A549 (cell line): ENCODE data around the gene TRIM37. TPM values are rescaled to one million over a fixed set of nuclear protein-coding genes. Genes with fewer than 3 reads are reported as not detected.

Experiments used
- ATAC-seq, 2 experiments: fragments of 200-7000 bp in 1 of 2; fragments of >200 bp in 1 of 2; cut with Nextera tagmentation in 1 of 2; cut with Tn5 transposase in 1 of 2; 3 replicates each; pipeline versions ENCODE4 v1.8.0 to v1.9.1; 2018 to 2020; ENCODE audit warnings: mild to moderate bottlenecking in 1 of 2, moderate library complexity in 1 of 2
- CTCF ChIA-PET: fragments of 300-600 bp; sonication (Branson Sonifier 250); formaldehyde crosslinking; extraction: SDS; loops from one replicate; lab custom pipeline; 2021; ENCODE audit warnings: antibody characterized with exemption, inconsistent platforms; lab: Yijun Ruan, JAX
- POLR2A ChIA-PET: fragments of 350-600 bp; formaldehyde crosslinking; extraction: SDS; loops from one replicate; lab custom pipeline; 2021; ENCODE audit warnings: antibody characterized with exemption, inconsistent platforms; lab: Yijun Ruan, JAX
- DNase-seq, 2 experiments: peaks; one replicate each; pipeline versions ENCODE4 v3.0.0 to v3.0.0-alpha.2; 2011 to 2016; ENCODE audit warnings: low read depth in 1 of 2, low spot score in 1 of 2
- FAIRE-seq: peaks from 2 replicates; lab custom pipeline; 2011; peaks lifted over from hg19 to GRCh38; lab: Jason Lieb, UNC
- H3K27ac ChIP-seq, 2 experiments: fragments of >200 bp; sonication (Bioruptor Twin); formaldehyde crosslinking; 3 replicates each; pipeline ENCODE4 v1.5.1; 2016 to 2017
- H3K4me1 ChIP-seq: fragments of >200 bp; sonication (Bioruptor Twin); formaldehyde crosslinking; 3 replicates; pipeline ENCODE4 v1.6.1; 2016
- H3K4me2 ChIP-seq: fragments of >200 bp; sonication (Bioruptor Twin); formaldehyde crosslinking; 3 replicates; pipeline ENCODE4 v1.6.1; 2016
- H3K4me3 ChIP-seq: fragments of >200 bp; sonication (Bioruptor Twin); formaldehyde crosslinking; 3 replicates; pipeline ENCODE4 v1.5.1; 2016
- H3K9me3 ChIP-seq: fragments of >200 bp; sonication (Bioruptor Twin); formaldehyde crosslinking; 3 replicates; pipeline ENCODE4 v1.6.1; 2016
- CHD4 ChIP-seq: fragments of 200-600 bp; sonication (generic); IDR thresholded peaks from 2 replicates; pipeline ENCODE4 v1.6.1; 2016; ENCODE audit warnings: antibody characterized with exemption, mild to moderate bottlenecking, borderline replicate concordance
- EHF ChIP-seq: fragments of 250-450 bp; sonication (Bioruptor Pico); IDR thresholded peaks from 2 replicates; pipeline ENCODE4 v1.5.0; 2020; ENCODE audit warnings: mild to moderate bottlenecking
- GATA3 ChIP-seq: IDR thresholded peaks from 2 replicates; pipeline ENCODE4 v1.6.1; 2012; ENCODE audit warnings: borderline replicate concordance
- HES2 ChIP-seq: fragments of >200 bp; sonication (Bioruptor Twin); formaldehyde crosslinking; IDR thresholded peaks from 2 replicates; pipeline ENCODE4 v1.6.1; 2016
- HOXB13 ChIP-seq: fragments of 250-450 bp; sonication (Bioruptor Pico); IDR thresholded peaks from 2 replicates; pipeline ENCODE4 v1.5.0; 2020; ENCODE audit warnings: low read depth, mild to moderate bottlenecking, moderate library complexity
- KDM5A ChIP-seq: fragments of 200-600 bp; sonication (generic); IDR thresholded peaks from 2 replicates; pipeline ENCODE4 v1.6.1; 2016; ENCODE audit warnings: antibody characterized with exemption, mild to moderate bottlenecking
- MYC ChIP-seq: IDR thresholded peaks from 2 replicates; pipeline ENCODE4 v1.6.1; 2012; ENCODE audit warnings: mild to moderate bottlenecking, inconsistent platforms, low read length, improper control_type of control experiment, borderline replicate concordance
- POLR2AphosphoS2 ChIP-seq: conservative IDR thresholded peaks from 2 replicates; pipeline ENCODE4 v1.6.1; 2012; ENCODE audit warnings: low read length, improper control_type of control experiment, inconsistent platforms
- RAD21 ChIP-seq, 2 experiments: fragments of >200 bp in 1 of 2; sonication (Bioruptor Twin) in 1 of 2; formaldehyde crosslinking in 1 of 2; IDR thresholded peaks in 1 of 2; conservative IDR thresholded peaks in 1 of 2; 2 replicates in 1 of 2; 3 replicates in 1 of 2; pipeline ENCODE4 v1.6.1; 2012 to 2018; ENCODE audit warnings: inconsistent platforms in 1 of 2
- RCOR1 ChIP-seq: fragments of 150-350 bp; IDR thresholded peaks from 2 replicates; pipeline ENCODE4 v1.6.1; 2014; ENCODE audit warnings: antibody characterized with exemption, low read length, low read depth
- RNF2 ChIP-seq: fragments of 200-600 bp; sonication (generic); IDR thresholded peaks from 2 replicates; pipeline ENCODE4 v1.6.1; 2016; ENCODE audit warnings: low read depth, mild to moderate bottlenecking, antibody characterized with exemption, moderate library complexity, borderline replicate concordance
- SREBF2 ChIP-seq: fragments of 450-650 bp; IDR thresholded peaks from 2 replicates; pipeline ENCODE4 v1.6.1; 2014; ENCODE audit warnings: mild to moderate bottlenecking, moderate library complexity
- TFCP2L1 ChIP-seq: fragments of 250-450 bp; sonication (Bioruptor Pico); IDR thresholded peaks from 2 replicates; pipeline ENCODE4 v1.5.0; 2021; ENCODE audit warnings: mild to moderate bottlenecking
- WGBS: methylation state at CpG from one replicate; pipeline ENCODE4 v1.1.6; 2017; ENCODE audit errors: missing lambda C conversion rate; 5-methylcytosine and 5-hydroxymethylcytosine counted together
- polyA plus RNA-seq, 4 experiments: library from polyadenylated mRNA; depleted of rRNA in 3 of 4; stranded (reverse); fragments of >200 nt; fragmentation: RNase III in 1 of 4; extraction: RNeasy Plus Mini Kit Qiagen cat#74134 plus additional on column Dnase treatment in 1 of 4; gene quantifications; 2 replicates in 3 of 4; 3 replicates in 1 of 4; pipeline ENCODE4 v1.2.3, GENCODE V29; 2011 to 2017
- TF ChIP-seq, protein P1 (sequence below): fragments of 150-350 bp; IDR thresholded peaks from 2 replicates; pipeline ENCODE4 v1.6.1; 2014; ENCODE audit warnings: low read depth, mild to moderate bottlenecking, low read length
- TF ChIP-seq, protein P2 (sequence below): fragments of >200 bp; sonication (Bioruptor Twin); formaldehyde crosslinking; IDR thresholded peaks from 3 replicates; pipeline ENCODE4 v1.6.1; 2016
- TF ChIP-seq, protein P3 (sequence below): IDR thresholded peaks from 2 replicates; pipeline ENCODE4 v1.6.1; 2012; ENCODE audit warnings: low read depth, borderline replicate concordance

Gene TRIM37
- polyA plus RNA-seq, 2 of the 4 experiments (the other 2 are of a cell fraction) = 29.4 to 56.3 TPM

- Histone ChIP-seq H3K9me3 (no peaks in the 10 kb centered on the region), H3K4me1 (peaks cover 54% of the 10 kb centered on the region), H3K4me2 (peak overlapping the region; percentile 90), H3K4me3 (no peak overlapping the region; the same call in 2 of the 3 replicates), H3K27ac (peak overlapping the region in 1 of 2 experiments; percentile 15; a peak in 1 of 6 replicates)
- FAIRE-seq (no peak), ATAC-seq (no peak), DNase-seq (no peak)
- ChIA-PET CTCF (interaction anchor here (0.8 to 1.1 kb wide), 3 partner anchors 9 to 45 kb away, joined by 3 read pairs; partner anchors contain the start of gene TRIM37), POLR2A (no interaction called here)
- TF ChIP-seq POLR2AphosphoS2 = no peak
- WGBS = 91% methylated on average over 1 of the region's 1 CpG
Measured at GRCh38 chr17:59151591-59151990, 44.9 kb upstream of the TRIM37 start.

DNA sequence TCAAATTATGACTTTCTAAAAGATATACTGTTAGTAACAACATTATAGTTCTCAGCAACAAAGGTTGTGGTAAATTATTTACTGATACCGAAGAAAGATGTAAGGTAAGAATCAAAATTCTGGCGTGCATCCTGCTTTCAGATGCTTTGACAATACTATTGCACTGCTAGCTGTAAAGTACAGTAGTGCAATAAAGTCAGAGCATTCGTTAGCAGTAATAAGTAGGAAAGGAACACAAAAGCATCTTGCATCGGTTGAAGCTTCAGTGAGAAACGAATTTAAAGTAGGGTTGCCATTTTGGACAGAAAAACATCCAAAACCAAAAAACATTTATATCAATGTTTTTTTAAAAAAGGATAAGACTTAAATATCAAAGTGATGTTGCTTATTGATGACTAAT lies 44.3 kb upstream of the TRIM37 start:
- H3K4me3 ChIP-seq = no peak overlapping the region
- WGBS = 84% methylated on average over 5 of the region's 5 CpGs
- no peaks in the 10 kb centered on the region for H3K9me3 ChIP-seq
- ATAC-seq (no peak), DNase-seq (no peak), FAIRE-seq (no peak)
- peaks cover 51% of the 10 kb centered on the region for H3K4me1 ChIP-seq
- ChIA-PET POLR2A (no interaction called here), CTCF (no interaction called here)
- no peak overlapping the region for H3K27ac ChIP-seq
- TF ChIP-seq, protein P1, sequence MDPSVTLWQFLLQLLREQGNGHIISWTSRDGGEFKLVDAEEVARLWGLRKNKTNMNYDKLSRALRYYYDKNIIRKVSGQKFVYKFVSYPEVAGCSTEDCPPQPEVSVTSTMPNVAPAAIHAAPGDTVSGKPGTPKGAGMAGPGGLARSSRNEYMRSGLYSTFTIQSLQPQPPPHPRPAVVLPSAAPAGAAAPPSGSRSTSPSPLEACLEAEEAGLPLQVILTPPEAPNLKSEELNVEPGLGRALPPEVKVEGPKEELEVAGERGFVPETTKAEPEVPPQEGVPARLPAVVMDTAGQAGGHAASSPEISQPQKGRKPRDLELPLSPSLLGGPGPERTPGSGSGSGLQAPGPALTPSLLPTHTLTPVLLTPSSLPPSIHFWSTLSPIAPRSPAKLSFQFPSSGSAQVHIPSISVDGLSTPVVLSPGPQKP = no peak
- no peak for TF ChIP-seq HOXB13
- peak overlapping the region; percentile 90 for H3K4me2 ChIP-seq

- DNase-seq = peak in 1 of 2 experiments; percentile 10
- H3K4me1 ChIP-seq = peaks cover 51% of the 10 kb centered on the region
- WGBS = 88% methylated on average over 5 of the region's 5 CpGs
- 0 out of 3 replicates have a peak overlapping the region, but pooled peaks have one; percentile 90 for H3K4me2 ChIP-seq
- no peak for ATAC-seq
- POLR2A ChIA-PET = interaction anchor here (0.6 kb wide), 1 partner anchor 703 kb away, joined by 3 read pairs; no protein-coding TSS in a partner anchor
- FAIRE-seq = no peak
- no peak overlapping the region for H3K4me3 ChIP-seq
- TF ChIP-seq SREBF2 = no peak
- no peak for TF ChIP-seq MYC
- no peak for TF ChIP-seq EHF (CRISPR knock-in tag)
- TF ChIP-seq CHD4 = no peak
- TF ChIP-seq, protein P2, sequence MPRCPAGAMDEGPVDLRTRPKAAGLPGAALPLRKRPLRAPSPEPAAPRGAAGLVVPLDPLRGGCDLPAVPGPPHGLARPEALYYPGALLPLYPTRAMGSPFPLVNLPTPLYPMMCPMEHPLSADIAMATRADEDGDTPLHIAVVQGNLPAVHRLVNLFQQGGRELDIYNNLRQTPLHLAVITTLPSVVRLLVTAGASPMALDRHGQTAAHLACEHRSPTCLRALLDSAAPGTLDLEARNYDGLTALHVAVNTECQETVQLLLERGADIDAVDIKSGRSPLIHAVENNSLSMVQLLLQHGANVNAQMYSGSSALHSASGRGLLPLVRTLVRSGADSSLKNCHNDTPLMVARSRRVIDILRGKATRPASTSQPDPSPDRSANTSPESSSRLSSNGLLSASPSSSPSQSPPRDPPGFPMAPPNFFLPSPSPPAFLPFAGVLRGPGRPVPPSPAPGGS = no peak
- no peak for TF ChIP-seq RCOR1
- TF ChIP-seq, protein P3, sequence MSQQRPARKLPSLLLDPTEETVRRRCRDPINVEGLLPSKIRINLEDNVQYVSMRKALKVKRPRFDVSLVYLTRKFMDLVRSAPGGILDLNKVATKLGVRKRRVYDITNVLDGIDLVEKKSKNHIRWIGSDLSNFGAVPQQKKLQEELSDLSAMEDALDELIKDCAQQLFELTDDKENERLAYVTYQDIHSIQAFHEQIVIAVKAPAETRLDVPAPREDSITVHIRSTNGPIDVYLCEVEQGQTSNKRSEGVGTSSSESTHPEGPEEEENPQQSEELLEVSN = no peak
- TF ChIP-seq RNF2 = no peak
- TF ChIP-seq HES2 = no peak
- no peak for TF ChIP-seq TFCP2L1 (CRISPR knock-in tag)
- TF ChIP-seq GATA3 = no peak
- TF ChIP-seq KDM5A = no peak
- no peak for TF ChIP-seq RAD21 (conservative IDR thresholded peaks at IDR 0.05 in 1 of 2, IDR thresholded peaks at IDR 0.05 in 1 of 2)
- TF ChIP-seq, all 56 proteins: peak for 0
- CTCF ChIA-PET = interaction anchor here (0.7 to 1.4 kb wide), 3 partner anchors 9 to 43 kb away, joined by 3 to 5 read pairs (median 4); partner anchors contain the start of gene TRIM37
- Histone ChIP-seq H3K27ac (peak overlapping the region in 1 of 2 experiments; percentile 49; a peak in 2 of 6 replicates), H3K9me3 (no peaks in the 10 kb centered on the region)
Measured at GRCh38 chr17:59149841-59150511, 43.3 kb upstream of the TRIM37 start.
